Small intestine (tissue), 7 donors: ENCODE results near the gene TTLL13. TPM values are rescaled to one million over a fixed set of nuclear protein-coding genes. Genes with fewer than 3 reads are reported as not detected.
"Not testable (repeated sequence)": the region's sequence is repeated elsewhere in the genome, so short reads cannot be mapped to it uniquely, and the experiment has no call there.

ENCODE experiments used
- DNase-seq, 2 donors: peaks; one replicate each; pipeline versions ENCODE4 v3.0.0 to v3.0.0-alpha.2; 2013
- FAIRE-seq: peaks from 2 replicates; lab custom pipeline; 2012; peaks lifted over from hg19 to GRCh38; lab: Jason Lieb, UNC
- H3K27ac ChIP-seq, 3 donors: one replicate each; pipeline ENCODE4 v1.5.1; 2013; ENCODE audit warnings: low read length in 2 of 3, mild to moderate bottlenecking in 2 of 3, control low read depth in 1 of 3, inconsistent platforms in 1 of 3, low read depth in 1 of 3, moderate library complexity in 1 of 3
- H3K27me3 ChIP-seq, 3 donors: one replicate each; pipeline ENCODE4 v1.6.1; 2013; ENCODE audit warnings: low read length in 3 of 3, inconsistent platforms in 1 of 3; ENCODE audit not compliant: control insufficient read depth in 3 of 3, insufficient read depth in 3 of 3
- H3K36me3 ChIP-seq, 3 donors: one replicate each; pipeline ENCODE4 v1.6.1; 2013; ENCODE audit warnings: low read length in 3 of 3, inconsistent platforms in 1 of 3, low read depth in 1 of 3, mild to moderate bottlenecking in 1 of 3, moderate library complexity in 1 of 3; ENCODE audit not compliant: control insufficient read depth in 3 of 3, insufficient read depth in 2 of 3
- H3K4me1 ChIP-seq, 3 donors: one replicate each; pipeline ENCODE4 v1.6.1; 2013; ENCODE audit warnings: low read length in 2 of 3, inconsistent platforms in 1 of 3, low read depth in 1 of 3, mild to moderate bottlenecking in 1 of 3, moderate library complexity in 1 of 3; ENCODE audit not compliant: control insufficient read depth in 3 of 3, insufficient read depth in 2 of 3
- H3K4me3 ChIP-seq, 3 donors: one replicate each; pipeline ENCODE4 v1.5.1; 2013; ENCODE audit warnings: low read length in 3 of 3, control low read depth in 1 of 3, inconsistent platforms in 1 of 3, low read depth in 1 of 3, mild to moderate bottlenecking in 1 of 3, moderate library complexity in 1 of 3
- H3K9me3 ChIP-seq, 2 donors: one replicate each; pipeline ENCODE4 v1.6.1; 2013; ENCODE audit warnings: low read depth in 1 of 2, low read length in 1 of 2; ENCODE audit not compliant: control insufficient read depth in 2 of 2, insufficient read depth in 1 of 2
- WGBS, 3 donors: extraction: QIAGEN DNeasy Blood & Tissue Kit; methylation state at CpG; one replicate each; pipeline ENCODE4 v1.1.7; 2013; 5-methylcytosine and 5-hydroxymethylcytosine counted together
- polyA plus RNA-seq, 4 donors: library from polyadenylated mRNA; stranded (reverse) in 3 of 4; unstranded in 1 of 4; fragments of 200-250 nt in 3 of 4; fragments of 120-200 nt in 1 of 4; gene quantifications; one replicate each; pipeline versions ENCODE4 v1.2.1 to v1.2.3, GENCODE V29; 2013
- donor health status: healthy with polysubstance abuse.
- donor health status: control.
- donor health status: control.
- donor health status: Bipolar disorder and iron deficiency.
- donor health status: healthy.

The TTLL13 gene
- polyA plus RNA-seq, 4 donors, result 0.07 to 0.45 (median 0.27) TPM; not detected in 1

- not testable (repeated sequence) for FAIRE-seq
- peak overlapping the region in 2 of 3 donors; percentile 60 to 70 for H3K27ac ChIP-seq
Observed at GRCh38 chr15:90293040-90293810, 43.9 kb downstream of the TTLL13 start.

GRCh38 chr15:90294159-90294558 lies 44.8 kb downstream of the TTLL13 start:
- no peaks in the 10 kb centered on the region for H3K36me3 ChIP-seq
- H3K4me3 ChIP-seq, result peak overlapping the region in 2 of 3 donors; percentile 21 to 46
- H3K27ac ChIP-seq, result peak overlapping the region in 2 of 3 donors; percentile 60 to 70
- DNase-seq (no peak), FAIRE-seq (no peak)
- H3K9me3 ChIP-seq, result no peaks in the 10 kb centered on the region
- no peaks in the 10 kb centered on the region for H3K27me3 ChIP-seq
- H3K4me1 ChIP-seq, result peaks cover 0 to 14% (median 5%) of the 10 kb centered on the region in 3 donors
- WGBS, 3 donors, result 17 to 59% (median 29%) methylated on average over 5 to 6 of the region's 6 CpGs

More at GRCh38 chr15:90293040-90293810, 43.9 kb downstream of the TTLL13 start:
- H3K27me3 ChIP-seq, H3K9me3 ChIP-seq, H3K36me3 ChIP-seq: not testable (repeated sequence)
- peak overlapping the region in 2 of 3 donors; percentile 21 to 46 for H3K4me3 ChIP-seq
- WGBS, 3 donors, result 28 to 47% (median 36%) methylated on average over 13 of the region's 13 CpGs
- peak; percentile 93 to 97 for DNase-seq
- H3K4me1 ChIP-seq, result peaks cover 0 to 14% (median 5%) of the 10 kb centered on the region in 3 donors

GRCh38 chr15:90294601-90295269 lies 45.4 kb downstream of the TTLL13 start:
- H3K36me3 ChIP-seq, result no peaks in the 10 kb centered on the region
- DNase-seq (no peak), FAIRE-seq (no peak)
- H3K9me3 ChIP-seq, result no peaks in the 10 kb centered on the region
- peaks cover 0 to 14% (median 5%) of the 10 kb centered on the region in 3 donors for H3K4me1 ChIP-seq
- no peaks in the 10 kb centered on the region for H3K27me3 ChIP-seq
- H3K4me3 ChIP-seq, result peak overlapping the region in 2 of 3 donors; percentile 21 to 46
- 14 to 61% (median 40%) methylated on average over 16 of the region's 16 CpGs for WGBS, 3 donors
- H3K27ac ChIP-seq, result peak overlapping the region in 1 of 3 donors; percentile 6

DNA sequence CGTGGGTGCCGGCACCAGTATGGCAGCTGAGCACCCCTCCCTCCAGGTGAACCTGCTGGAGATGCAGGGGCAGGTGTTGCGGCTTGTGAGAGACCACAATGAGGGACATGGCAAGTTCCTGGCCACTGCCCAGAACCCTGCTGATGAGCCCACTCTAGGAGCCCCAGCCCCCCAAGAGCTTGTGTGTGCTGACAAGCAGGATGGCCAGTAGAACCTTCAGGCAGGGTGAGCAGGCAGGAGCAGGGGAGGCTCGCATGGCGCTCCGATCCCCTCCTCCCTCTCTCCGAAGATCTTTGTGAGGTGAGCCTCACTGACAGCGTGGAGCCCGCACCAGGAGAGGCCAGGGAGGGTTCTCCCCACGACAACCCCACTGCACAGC lies 45.9 kb downstream of the TTLL13 start:
- Histone ChIP-seq H3K27ac (peak overlapping the region in 1 of 3 donors; percentile 6), H3K27me3 (no peaks in the 10 kb centered on the region), H3K9me3 (no peaks in the 10 kb centered on the region), H3K36me3 (no peaks in the 10 kb centered on the region), H3K4me3 (peak overlapping the region in 2 of 3 donors; percentile 21 to 46), H3K4me1 (peaks cover 0 to 14% (median 5%) of the 10 kb centered on the region in 3 donors)
- 20 to 47% (median 30%) methylated on average over 7 to 10 of the region's 10 CpGs for WGBS, 3 donors
- DNase-seq (peak in 1 of 2 donors; percentile 19), FAIRE-seq (no peak)

- peaks cover 0 to 14% (median 5%) of the 10 kb centered on the region in 3 donors for H3K4me1 ChIP-seq
- not testable (repeated sequence) for DNase-seq, H3K27ac ChIP-seq, H3K27me3 ChIP-seq, H3K4me3 ChIP-seq, FAIRE-seq, H3K36me3 ChIP-seq, H3K9me3 ChIP-seq
- WGBS, 3 donors, result 45 to 61% (median 48%) methylated on average over 4 of the region's 4 CpGs
Observed at GRCh38 chr15:90296316-90296884, 47.0 kb downstream of the TTLL13 start.

DNA sequence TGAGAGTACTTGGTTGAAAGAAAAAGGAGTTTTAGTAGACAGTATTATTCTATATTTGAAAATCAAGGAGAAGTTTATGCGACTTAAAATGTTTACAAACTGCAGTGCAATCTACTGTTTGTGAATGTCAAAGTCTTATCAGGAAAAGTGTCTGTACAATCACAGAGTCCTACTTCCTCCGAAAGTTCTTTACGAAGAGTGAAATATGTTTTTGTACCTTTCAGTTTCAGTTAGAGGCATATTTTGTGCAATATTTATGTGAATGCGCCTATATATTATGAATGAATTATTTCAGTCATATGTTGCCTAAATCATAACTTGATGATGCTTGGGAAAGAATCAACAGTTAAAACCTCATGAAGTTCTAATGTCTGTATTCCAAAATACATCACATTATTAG lies 47.7 kb downstream of the TTLL13 start:
- FAIRE-seq (no peak), DNase-seq (no peak)
- no peak overlapping the region for H3K4me3 ChIP-seq
- H3K9me3 ChIP-seq, result no peaks in the 10 kb centered on the region
- WGBS, 3 donors, result 55 to 67% (median 64%) methylated on average over 4 of the region's 4 CpGs
- no peak overlapping the region for H3K27ac ChIP-seq
- H3K36me3 ChIP-seq, result no peaks in the 10 kb centered on the region
- H3K4me1 ChIP-seq, result peaks cover 0 to 14% (median 5%) of the 10 kb centered on the region in 3 donors
- no peaks in the 10 kb centered on the region for H3K27me3 ChIP-seq

- FAIRE-seq (no peak), DNase-seq (no peak)
- H3K4me3 ChIP-seq, result no peak overlapping the region
- 89 to 93% (median 89%) methylated on average over 9 of the region's 9 CpGs for WGBS, 3 donors
- H3K9me3 ChIP-seq, result no peaks in the 10 kb centered on the region
- H3K4me1 ChIP-seq, result no peaks in the 10 kb centered on the region
- no peaks in the 10 kb centered on the region for H3K36me3 ChIP-seq
- H3K27ac ChIP-seq, result no peak overlapping the region
- no peaks in the 10 kb centered on the region for H3K27me3 ChIP-seq
Observed at GRCh38 chr15:90300541-90300940, 51.2 kb downstream of the TTLL13 start.

- Histone ChIP-seq H3K36me3 (no peaks in the 10 kb centered on the region), H3K9me3 (no peaks in the 10 kb centered on the region), H3K4me1 (peaks cover 0 to 6% (median 0%) of the 10 kb centered on the region in 3 donors), H3K4me3 (no peak overlapping the region), H3K27ac (no peak overlapping the region), H3K27me3 (no peaks in the 10 kb centered on the region)
- 68 to 72% (median 69%) methylated on average over 21 of the region's 21 CpGs for WGBS, 3 donors
- FAIRE-seq, result no peak
- DNase-seq, result peak; percentile 59 to 63
Observed at GRCh38 chr15:90300988-90301706, 51.8 kb downstream of the TTLL13 start.
